HL-60 (cell line): Measurements from ENCODE around the gene LRRK1.

Source experiments
- DNase-seq, 2 experiments: peaks; one replicate each; pipeline ENCODE4 v3.0.0-alpha.2; 2010 to 2020; ENCODE audit warnings: low read depth in 1 of 2, low spot score in 1 of 2
- H3K27ac ChIP-seq: fragments of 250-450 bp; sonication (Bioruptor Pico); replicated peaks from 2 replicates; pipeline ENCODE4 v1.5.1; 2020; ENCODE audit warnings: mild to moderate bottlenecking, moderate library complexity
- H3K27me3 ChIP-seq: fragments of 250-450 bp; sonication (Bioruptor Pico); 2 replicates; pipeline ENCODE4 v1.5.1; 2021; ENCODE audit warnings: mild to moderate bottlenecking, moderate library complexity; ENCODE audit not compliant: insufficient read depth, poor library complexity, severe bottlenecking
- H3K4me3 ChIP-seq: replicated peaks from 2 replicates; pipeline ENCODE4 v1.5.1; 2011; ENCODE audit warnings: mild to moderate bottlenecking, control low read depth, low read length; ENCODE audit not compliant: insufficient read depth
- GABPA ChIP-seq: IDR thresholded peaks from 2 replicates; pipeline ENCODE4 v1.6.1; 2012; ENCODE audit warnings: low read depth
- POLR2AphosphoS5 ChIP-seq: IDR thresholded peaks from 2 replicates; pipeline ENCODE4 v1.6.1; 2012; ENCODE audit warnings: low read depth
- SPI1 ChIP-seq: IDR thresholded peaks from 2 replicates; pipeline ENCODE4 v1.6.1; 2012; ENCODE audit warnings: low read depth, mild to moderate bottlenecking, borderline replicate concordance
- TF ChIP-seq, protein P1 (sequence below): IDR thresholded peaks from 2 replicates; pipeline ENCODE4 v1.6.1; 2012; ENCODE audit warnings: low read depth; ENCODE audit not compliant: insufficient replicate concordance
- TF ChIP-seq, protein P2 (sequence below): IDR thresholded peaks from one replicate; pipeline ENCODE4 v1.5.1; 2011; ENCODE audit warnings: low read length, control low read depth, inconsistent platforms; ENCODE audit not compliant: insufficient read depth

Gene LRRK1

DNA sequence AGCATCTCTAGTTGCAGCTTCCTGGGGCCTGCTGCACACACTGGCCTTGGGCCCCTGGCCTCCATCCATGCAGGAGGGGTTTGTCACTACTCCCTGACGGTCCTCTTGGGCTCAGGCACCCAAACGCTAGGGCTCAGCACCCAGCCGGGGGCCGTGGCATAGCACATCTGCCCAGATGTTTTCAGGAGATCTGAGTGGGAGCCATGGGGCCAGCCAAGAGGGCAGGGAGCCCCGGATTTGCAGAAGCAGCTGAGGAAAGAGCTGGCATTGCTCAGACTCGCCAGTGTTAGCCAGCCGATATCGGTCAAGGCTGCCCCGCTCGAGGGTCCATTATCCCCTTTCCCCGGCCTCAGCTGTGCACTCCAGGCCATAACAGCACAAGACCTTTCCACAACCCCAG lies 41.0 kb upstream of the LRRK1 start:
- peaks cover 43% of the 10 kb centered on the region for H3K27me3 ChIP-seq
- no peak for DNase-seq
- TF ChIP-seq, protein P1, sequence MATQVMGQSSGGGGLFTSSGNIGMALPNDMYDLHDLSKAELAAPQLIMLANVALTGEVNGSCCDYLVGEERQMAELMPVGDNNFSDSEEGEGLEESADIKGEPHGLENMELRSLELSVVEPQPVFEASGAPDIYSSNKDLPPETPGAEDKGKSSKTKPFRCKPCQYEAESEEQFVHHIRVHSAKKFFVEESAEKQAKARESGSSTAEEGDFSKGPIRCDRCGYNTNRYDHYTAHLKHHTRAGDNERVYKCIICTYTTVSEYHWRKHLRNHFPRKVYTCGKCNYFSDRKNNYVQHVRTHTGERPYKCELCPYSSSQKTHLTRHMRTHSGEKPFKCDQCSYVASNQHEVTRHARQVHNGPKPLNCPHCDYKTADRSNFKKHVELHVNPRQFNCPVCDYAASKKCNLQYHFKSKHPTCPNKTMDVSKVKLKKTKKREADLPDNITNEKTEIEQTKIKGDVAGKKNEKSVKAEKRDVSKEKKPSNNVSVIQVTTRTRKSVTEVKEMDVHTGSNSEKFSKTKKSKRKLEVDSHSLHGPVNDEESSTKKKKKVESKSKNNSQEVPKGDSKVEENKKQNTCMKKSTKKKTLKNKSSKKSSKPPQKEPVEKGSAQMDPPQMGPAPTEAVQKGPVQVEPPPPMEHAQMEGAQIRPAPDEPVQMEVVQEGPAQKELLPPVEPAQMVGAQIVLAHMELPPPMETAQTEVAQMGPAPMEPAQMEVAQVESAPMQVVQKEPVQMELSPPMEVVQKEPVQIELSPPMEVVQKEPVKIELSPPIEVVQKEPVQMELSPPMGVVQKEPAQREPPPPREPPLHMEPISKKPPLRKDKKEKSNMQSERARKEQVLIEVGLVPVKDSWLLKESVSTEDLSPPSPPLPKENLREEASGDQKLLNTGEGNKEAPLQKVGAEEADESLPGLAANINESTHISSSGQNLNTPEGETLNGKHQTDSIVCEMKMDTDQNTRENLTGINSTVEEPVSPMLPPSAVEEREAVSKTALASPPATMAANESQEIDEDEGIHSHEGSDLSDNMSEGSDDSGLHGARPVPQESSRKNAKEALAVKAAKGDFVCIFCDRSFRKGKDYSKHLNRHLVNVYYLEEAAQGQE = no peak
- TF ChIP-seq SPI1 = no peak
- no peak for TF ChIP-seq POLR2AphosphoS5
- TF ChIP-seq, protein P2, sequence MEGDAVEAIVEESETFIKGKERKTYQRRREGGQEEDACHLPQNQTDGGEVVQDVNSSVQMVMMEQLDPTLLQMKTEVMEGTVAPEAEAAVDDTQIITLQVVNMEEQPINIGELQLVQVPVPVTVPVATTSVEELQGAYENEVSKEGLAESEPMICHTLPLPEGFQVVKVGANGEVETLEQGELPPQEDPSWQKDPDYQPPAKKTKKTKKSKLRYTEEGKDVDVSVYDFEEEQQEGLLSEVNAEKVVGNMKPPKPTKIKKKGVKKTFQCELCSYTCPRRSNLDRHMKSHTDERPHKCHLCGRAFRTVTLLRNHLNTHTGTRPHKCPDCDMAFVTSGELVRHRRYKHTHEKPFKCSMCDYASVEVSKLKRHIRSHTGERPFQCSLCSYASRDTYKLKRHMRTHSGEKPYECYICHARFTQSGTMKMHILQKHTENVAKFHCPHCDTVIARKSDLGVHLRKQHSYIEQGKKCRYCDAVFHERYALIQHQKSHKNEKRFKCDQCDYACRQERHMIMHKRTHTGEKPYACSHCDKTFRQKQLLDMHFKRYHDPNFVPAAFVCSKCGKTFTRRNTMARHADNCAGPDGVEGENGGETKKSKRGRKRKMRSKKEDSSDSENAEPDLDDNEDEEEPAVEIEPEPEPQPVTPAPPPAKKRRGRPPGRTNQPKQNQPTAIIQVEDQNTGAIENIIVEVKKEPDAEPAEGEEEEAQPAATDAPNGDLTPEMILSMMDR = no peak
- TF ChIP-seq GABPA = no peak
- no peak overlapping the region for H3K27ac ChIP-seq
- no peak overlapping the region for H3K4me3 ChIP-seq

DNA sequence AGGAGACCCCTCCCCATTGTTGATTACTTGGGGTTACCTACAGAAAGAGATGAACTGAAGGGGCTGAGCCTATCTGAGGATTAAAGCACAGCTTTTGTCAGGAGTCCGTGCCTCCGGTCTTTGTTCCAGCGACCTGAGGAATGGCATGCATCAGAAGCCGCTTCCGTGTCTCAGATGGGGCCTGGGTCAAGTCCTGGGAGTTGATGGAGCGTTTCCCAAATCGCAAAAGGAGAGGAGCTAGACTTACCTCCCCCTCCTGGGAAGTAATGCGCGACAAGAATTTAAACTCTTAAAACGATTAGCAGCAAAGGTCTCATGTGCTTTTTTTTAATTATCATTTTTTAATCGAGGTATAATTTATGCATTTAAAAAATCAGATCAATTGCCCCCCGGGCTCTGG lies 40.5 kb upstream of the LRRK1 start:
- DNase-seq = no peak
- TF ChIP-seq POLR2AphosphoS5 (no peak), GABPA (no peak), SPI1 (no peak)
- TF ChIP-seq, protein P2 = no peak
- TF ChIP-seq, protein P1 = no peak
- H3K27ac ChIP-seq = no peak overlapping the region
- peak overlapping the region; percentile 38; the same call in 1 of the 2 replicates for H3K4me3 ChIP-seq
- peaks cover 44% of the 10 kb centered on the region for H3K27me3 ChIP-seq

DNA sequence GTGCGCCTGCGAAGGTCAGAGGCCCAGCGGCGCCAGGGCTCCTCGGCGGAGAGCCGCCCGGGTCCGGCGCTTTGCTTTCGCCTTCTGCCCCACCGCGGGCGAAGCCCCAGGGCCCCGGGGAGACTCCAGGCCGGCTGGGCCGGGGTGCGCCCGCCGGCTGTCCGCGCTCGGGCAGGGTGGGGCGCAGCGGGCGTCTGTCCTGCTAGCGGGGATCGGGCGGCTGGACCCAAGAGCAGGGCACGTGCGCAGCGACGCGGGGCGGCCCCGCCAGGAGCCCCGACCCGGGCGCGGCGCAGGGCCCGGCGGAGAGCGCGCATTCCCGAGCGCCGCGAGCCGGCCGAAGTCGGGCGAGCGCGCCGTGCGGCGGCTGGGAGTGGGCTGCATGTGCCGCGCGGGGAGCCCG lies 40.1 kb upstream of the LRRK1 start:
- peak overlapping the region; percentile 38 for H3K4me3 ChIP-seq
- no peak overlapping the region for H3K27ac ChIP-seq
- peaks cover 48% of the 10 kb centered on the region for H3K27me3 ChIP-seq
- TF ChIP-seq, protein P2 = no peak
- no peak for TF ChIP-seq SPI1
- TF ChIP-seq, protein P1 = no peak
- no peak for TF ChIP-seq POLR2AphosphoS5
- TF ChIP-seq GABPA = no peak
- DNase-seq = no peak
